NK-92 (cell line): ENCODE results near the gene METRN.
"Not testable (repeated sequence)": the region's sequence is repeated elsewhere in the genome, so short reads cannot be mapped to it uniquely, and the experiment has no call there.

ENCODE experiments used
- DNase-seq: peaks from one replicate; lab custom pipeline; 2025; ENCODE audit not compliant: unreplicated experiment; lab: John Stamatoyannopoulos, UW

Gene METRN

DNA sequence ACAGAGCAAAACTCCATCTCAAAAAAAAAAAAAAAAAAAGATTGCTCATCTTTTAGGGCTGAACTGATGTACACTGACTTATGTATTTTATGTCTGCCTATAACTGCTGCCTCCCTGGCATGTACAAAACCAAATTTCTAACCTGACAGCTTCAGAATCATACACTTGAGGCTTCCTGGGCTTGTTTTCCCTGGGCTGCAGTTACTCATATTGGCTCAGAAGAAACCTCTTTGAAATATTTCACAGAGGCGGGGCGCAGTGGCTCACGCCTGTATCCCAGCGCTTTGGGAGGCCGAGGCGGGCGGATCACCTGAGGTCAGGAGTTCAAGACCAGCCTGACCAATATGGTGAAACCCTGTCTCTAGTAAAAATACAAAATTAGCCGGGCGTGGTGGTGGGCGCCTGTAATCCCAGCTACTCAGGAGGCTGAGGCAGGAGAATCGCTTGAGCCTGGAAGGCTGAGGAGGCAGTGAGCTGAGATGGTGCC is 39.2 kb downstream of the METRN start:
- not testable (repeated sequence) for DNase-seq

- DNase-seq: no peak
These were observed 39.7 kb downstream of the METRN start for GRCh38 chr16:754656-755055.

GRCh38 chr16:756428-756827 is 41.5 kb downstream of the METRN start:
- no peak for DNase-seq

DNA sequence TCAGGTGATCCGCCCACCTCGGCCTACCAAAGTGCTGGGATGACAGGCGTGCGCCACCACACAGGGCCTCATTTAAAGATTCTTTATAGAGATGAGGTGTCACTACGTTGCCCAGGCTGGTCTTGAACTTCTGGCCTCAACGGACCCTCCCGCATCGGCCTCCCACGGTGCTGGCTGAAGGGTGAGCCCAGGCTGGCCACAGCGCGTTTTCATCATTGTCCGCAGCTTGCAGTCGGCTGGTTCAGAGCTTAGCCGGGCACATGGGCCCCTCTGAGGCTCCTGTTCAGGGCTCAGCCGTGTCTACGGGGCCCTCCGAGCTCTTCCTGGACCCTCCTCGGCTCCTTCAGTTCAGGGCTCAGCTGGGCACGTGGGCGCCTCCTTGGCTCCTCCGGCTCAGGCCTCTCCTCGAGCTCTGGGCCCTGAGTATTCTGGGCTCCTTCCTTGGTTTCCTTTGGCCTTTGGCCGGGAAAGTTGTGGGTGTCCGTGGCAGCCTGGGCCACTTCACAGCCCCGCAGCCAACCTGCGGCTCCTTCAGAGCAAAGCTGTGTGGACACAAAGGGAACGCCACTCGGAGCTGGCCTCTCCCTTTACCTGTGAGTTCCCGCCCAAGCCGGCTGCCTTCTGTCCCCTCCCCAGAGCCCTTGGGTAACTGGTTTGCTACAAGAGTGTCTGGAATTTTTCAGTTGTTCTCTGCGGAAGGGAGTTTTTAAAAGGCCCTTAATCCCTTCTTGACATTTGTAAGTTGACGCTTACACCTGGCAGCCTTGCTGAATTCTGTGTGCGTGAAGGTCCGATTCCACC is 44.4 kb downstream of the METRN start:
- no peak for DNase-seq

- no peak for DNase-seq
These were observed 45.1 kb downstream of the METRN start for GRCh38 chr16:760065-760464.

DNA sequence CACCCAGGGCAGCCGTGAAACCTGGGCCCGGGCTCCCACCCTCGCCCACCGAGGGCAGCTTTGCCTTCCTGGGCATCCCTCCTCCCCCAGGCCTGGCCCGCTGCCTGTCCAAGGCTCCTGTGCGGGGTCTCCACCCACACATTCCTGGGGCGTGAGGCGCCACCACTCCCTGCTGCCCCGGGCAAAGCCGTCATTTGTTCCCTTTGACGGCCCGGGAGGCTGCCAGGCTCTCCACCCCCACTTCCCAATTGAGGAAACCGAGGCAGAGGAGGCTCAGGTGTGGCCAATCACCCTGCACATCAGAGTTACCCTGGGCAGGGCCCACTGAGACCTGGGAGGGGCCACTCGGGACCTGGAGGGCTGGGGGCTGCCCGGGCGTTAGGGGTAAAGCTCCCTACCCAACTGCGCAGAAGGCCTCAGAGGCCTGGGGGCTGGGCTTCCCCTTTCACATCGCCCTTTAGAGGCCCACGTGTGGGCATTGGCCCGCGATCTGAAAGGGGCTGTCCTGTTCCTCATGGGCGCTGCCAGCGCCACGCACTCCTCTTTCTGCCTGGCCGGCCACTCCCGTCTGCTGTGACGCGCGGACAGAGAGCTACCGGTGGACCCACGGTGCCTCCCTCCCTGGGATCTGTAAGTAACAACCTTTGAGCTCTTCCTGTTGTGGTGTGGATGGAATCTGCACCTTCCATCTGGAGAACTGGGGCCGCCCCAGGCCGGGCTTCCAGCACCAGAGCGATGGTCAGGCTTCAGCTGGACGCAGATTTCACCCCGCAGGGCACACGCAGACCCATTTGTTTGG is 45.8 kb downstream of the METRN start, which contains the start of gene MSLN:
Gene MSLN, plus strand, starts transcription at position 190 of the 799 bp plus-strand sequence. CDS start 1,947 bp downstream, outside the sequence.
- no peak for DNase-seq

GRCh38 chr16:761625-762513 is 47.0 kb downstream of the METRN start:
- no peak for DNase-seq

DNA sequence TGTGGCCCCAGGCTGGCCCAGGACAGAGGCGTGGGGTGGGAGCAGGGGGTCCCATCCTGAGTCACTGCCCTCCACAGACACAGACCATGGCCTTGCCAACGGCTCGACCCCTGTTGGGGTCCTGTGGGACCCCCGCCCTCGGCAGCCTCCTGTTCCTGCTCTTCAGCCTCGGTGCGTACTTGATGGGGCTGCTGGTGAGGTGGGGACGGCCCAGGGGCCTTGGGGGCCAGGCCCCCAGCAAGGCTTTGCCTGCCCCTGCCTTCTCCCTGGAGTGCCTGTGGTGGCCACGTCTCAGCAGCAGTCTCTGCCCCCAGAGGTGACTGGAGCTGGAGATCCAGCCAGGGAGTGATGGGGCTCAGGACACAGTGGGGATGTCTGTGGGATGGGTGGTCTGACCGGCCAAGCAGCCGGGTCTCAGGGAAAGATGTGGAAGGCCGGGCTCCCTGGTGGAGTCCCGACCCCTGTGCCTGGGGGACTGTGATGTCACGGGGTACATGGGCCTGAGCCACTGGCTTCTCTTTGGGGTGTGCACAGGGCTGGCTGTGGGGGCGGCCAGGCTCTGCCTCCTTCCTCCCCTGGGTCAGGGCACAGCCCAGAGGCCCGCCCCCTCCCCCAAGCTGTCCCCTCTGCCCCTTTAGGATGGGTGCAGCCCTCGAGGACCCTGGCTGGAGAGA is 47.8 kb downstream of the METRN start:
- no peak for DNase-seq

DNA sequence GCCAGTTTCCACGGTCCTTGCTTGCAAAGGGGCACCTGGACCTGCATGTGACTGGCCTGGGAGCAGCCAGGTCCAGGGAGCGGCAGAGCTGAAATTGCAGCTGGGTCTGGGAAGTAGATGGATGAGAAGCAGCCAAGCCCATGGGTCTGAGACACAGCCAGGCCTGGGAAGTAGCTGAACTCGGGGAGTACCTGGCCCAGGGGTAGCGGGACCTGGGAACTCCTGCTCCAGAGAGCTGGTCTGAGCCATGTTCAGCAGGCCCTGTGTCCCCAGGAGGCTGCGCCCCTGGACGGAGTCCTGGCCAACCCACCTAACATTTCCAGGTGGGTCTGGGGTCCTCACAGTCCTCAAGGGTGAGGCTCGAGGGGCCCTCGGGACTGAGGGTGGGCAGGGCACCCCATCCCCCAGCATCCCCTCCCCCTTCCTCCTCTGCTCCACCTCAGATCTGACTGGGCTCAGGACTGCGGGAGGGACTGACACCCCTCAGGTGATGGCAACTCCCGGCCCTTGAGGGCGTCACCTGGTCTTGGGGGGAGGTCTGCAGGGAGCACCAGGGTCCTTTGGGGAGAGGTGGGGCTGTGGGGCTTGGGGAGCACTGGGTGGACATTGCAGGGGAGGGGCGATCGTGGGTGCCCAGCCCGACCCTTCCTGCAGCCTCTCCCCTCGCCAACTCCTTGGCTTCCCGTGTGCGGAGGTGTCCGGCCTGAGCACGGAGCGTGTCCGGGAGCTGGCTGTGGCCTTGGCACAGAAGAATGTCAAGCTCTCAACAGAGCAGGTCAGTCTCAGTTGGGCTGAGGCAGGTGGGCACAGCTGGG is 48.7 kb downstream of the METRN start:
- no peak for DNase-seq

- no peak for DNase-seq
These were observed 49.3 kb downstream of the METRN start for GRCh38 chr16:764184-764750.

- no peak for DNase-seq
These were observed 50.0 kb downstream of the METRN start for GRCh38 chr16:764848-765487.

DNA sequence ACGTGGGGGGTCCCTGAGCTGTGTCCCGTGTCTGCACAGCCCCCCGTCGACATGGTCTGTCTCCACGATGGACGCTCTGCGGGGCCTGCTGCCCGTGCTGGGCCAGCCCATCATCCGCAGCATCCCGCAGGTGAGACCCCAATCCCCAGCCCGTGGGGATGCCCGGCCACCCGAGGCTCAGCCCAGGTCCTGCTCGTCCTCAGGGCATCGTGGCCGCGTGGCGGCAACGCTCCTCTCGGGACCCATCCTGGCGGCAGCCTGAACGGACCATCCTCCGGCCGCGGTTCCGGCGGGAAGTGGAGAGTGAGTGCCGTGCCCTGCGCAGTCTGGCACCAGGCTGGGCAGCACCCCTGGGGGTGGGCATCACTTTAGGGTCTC is 50.6 kb downstream of the METRN start:
- DNase-seq: no peak

GRCh38 chr16:766008-766819 is 51.3 kb downstream of the METRN start:
- DNase-seq: no peak

GRCh38 chr16:766820-767640 is 52.1 kb downstream of the METRN start:
- no peak for DNase-seq

- no peak for DNase-seq
These were observed 52.9 kb downstream of the METRN start for GRCh38 chr16:767743-768235.

- no peak for DNase-seq
These were observed 53.5 kb downstream of the METRN start for GRCh38 chr16:768428-768827.
